Esophagus (tissue), 2 donors: Measurements from ENCODE around the gene SLC29A3. TPM values are rescaled to one million over a fixed set of nuclear protein-coding genes. Genes with fewer than 3 reads are reported as not detected.

Experiments used
- H3K27ac ChIP-seq, 2 donors: one replicate each; pipeline ENCODE4 v1.5.1; 2013; ENCODE audit warnings: low read depth in 2 of 2, mild to moderate bottlenecking in 2 of 2, inconsistent platforms in 1 of 2, low read length in 1 of 2, moderate library complexity in 1 of 2
- H3K27me3 ChIP-seq, 2 donors: one replicate each; pipeline ENCODE4 v1.6.1; 2013; ENCODE audit warnings: low read length in 2 of 2, control low read depth in 1 of 2, mild to moderate bottlenecking in 1 of 2; ENCODE audit not compliant: insufficient read depth in 2 of 2, control insufficient read depth in 1 of 2
- H3K36me3 ChIP-seq, 2 donors: one replicate each; pipeline ENCODE4 v1.6.1; 2013; ENCODE audit warnings: low read length in 1 of 2; ENCODE audit not compliant: control insufficient read depth in 2 of 2, insufficient read depth in 2 of 2
- H3K4me1 ChIP-seq, 2 donors: one replicate each; pipeline ENCODE4 v1.6.1; 2013; ENCODE audit warnings: low read length in 1 of 2; ENCODE audit not compliant: control insufficient read depth in 2 of 2, insufficient read depth in 2 of 2
- H3K4me3 ChIP-seq, 2 donors: one replicate each; pipeline ENCODE4 v1.5.1; 2013; ENCODE audit warnings: low read length in 2 of 2, mild to moderate bottlenecking in 2 of 2, low read depth in 1 of 2, moderate library complexity in 1 of 2
- H3K9me3 ChIP-seq, 2 donors: one replicate each; pipeline ENCODE4 v1.6.1; 2013; ENCODE audit warnings: mild to moderate bottlenecking in 2 of 2, low read depth in 1 of 2, low read length in 1 of 2, moderate library complexity in 1 of 2; ENCODE audit not compliant: control insufficient read depth in 2 of 2, insufficient read depth in 1 of 2
- WGBS, 2 donors: extraction: QIAGEN DNeasy Blood & Tissue Kit; methylation state at CpG; one replicate each; pipeline ENCODE4 v1.1.7; 2013; 5-methylcytosine and 5-hydroxymethylcytosine counted together
- polyA plus RNA-seq, 2 donors: library from polyadenylated mRNA; stranded (reverse); fragments of 200-250 nt; gene quantifications; one replicate each; pipeline ENCODE4 v1.2.3, GENCODE V29; 2013
- donor health status: healthy with polysubstance abuse.
- donor health status: Bipolar disorder and iron deficiency.

Gene SLC29A3
- polyA plus RNA-seq, 2 donors, result 1.3 to 1.9 TPM

GRCh38 chr10:71283876-71284275, 35.2 kb upstream of the SLC29A3 start:
- Histone ChIP-seq H3K27ac (no peak overlapping the region), H3K4me1 (no peaks in the 10 kb centered on the region), H3K36me3 (peaks cover 0 to 46% of the 10 kb centered on the region in 2 donors), H3K9me3 (no peaks in the 10 kb centered on the region), H3K4me3 (no peak overlapping the region), H3K27me3 (no peaks in the 10 kb centered on the region)
- WGBS, 2 donors, result 84 to 90% methylated on average over 10 of the region's 10 CpGs

DNA sequence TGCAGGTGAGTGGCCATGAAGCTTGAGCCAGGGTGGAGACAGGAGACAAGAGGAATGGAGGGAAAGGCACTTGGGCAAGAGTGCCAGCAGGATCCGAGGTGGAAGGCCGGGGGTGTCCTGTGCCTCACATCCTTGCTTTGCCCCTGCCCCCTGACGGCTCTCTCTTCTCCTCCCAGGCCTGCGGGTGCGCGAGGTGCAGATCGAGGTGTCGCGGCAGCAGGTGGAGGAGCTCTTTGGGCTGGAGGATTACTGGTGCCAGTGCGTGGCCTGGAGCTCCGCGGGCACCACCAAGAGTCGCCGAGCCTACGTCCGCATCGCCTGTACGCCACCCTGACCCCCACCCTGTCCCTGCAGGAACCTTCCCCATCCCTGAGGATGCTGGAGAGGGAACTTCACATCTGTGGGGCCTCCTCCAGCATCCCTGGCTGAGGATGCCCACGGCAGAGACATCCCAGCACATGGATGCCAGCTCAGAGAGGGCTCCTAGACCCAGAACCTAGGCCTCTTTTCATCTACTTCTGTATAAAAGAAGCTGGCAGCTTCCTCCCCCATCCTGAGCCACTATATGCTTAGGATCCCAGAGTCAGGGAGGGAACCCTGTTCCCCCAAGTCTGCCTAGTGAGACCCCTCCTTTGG, 34.4 kb upstream of the SLC29A3 start:
- 79 to 88% methylated on average over 14 to 19 of the region's 19 CpGs for WGBS, 2 donors
- Histone ChIP-seq H3K27me3 (no peaks in the 10 kb centered on the region), H3K36me3 (peaks cover 0 to 47% of the 10 kb centered on the region in 2 donors), H3K9me3 (no peaks in the 10 kb centered on the region), H3K27ac (no peak overlapping the region), H3K4me1 (no peaks in the 10 kb centered on the region), H3K4me3 (no peak overlapping the region)

- no peak overlapping the region for H3K27ac ChIP-seq
- WGBS, 2 donors, result 56 to 65% methylated on average over 11 of the region's 11 CpGs
- no peaks in the 10 kb centered on the region for H3K27me3 ChIP-seq
- H3K4me1 ChIP-seq, result no peaks in the 10 kb centered on the region
- peaks cover 0 to 44% of the 10 kb centered on the region in 2 donors for H3K36me3 ChIP-seq
- no peak overlapping the region for H3K4me3 ChIP-seq
- no peaks in the 10 kb centered on the region for H3K9me3 ChIP-seq
Measured at GRCh38 chr10:71285180-71285545, 33.9 kb upstream of the SLC29A3 start.

DNA sequence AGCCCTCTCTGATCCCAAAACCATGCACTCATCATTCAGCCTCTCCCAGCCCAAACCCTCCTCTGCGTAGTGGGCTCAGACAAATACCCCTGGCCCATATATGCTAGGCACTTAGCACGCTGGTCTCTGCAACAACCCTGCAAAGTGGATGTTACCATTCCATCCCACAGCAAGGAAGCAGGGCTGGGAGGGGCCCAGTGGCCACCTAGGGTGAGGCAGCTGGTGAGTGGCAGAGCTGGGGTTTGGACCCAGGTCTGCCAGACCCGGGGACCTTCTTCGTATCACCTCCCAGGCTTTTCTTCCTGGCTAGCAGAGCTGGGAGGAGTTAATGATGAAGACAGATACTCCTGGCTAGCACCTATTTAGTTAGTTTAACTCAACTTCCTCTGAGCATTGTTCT, 33.1 kb upstream of the SLC29A3 start:
- 86 to 89% methylated on average over 4 of the region's 4 CpGs for WGBS, 2 donors
- Histone ChIP-seq H3K9me3 (no peaks in the 10 kb centered on the region), H3K27me3 (no peaks in the 10 kb centered on the region), H3K4me3 (no peak overlapping the region), H3K4me1 (no peaks in the 10 kb centered on the region), H3K27ac (no peak overlapping the region), H3K36me3 (peaks cover 0 to 42% of the 10 kb centered on the region in 2 donors)

GRCh38 chr10:71286521-71287294, 32.4 kb upstream of the SLC29A3 start:
- Histone ChIP-seq H3K9me3 (no peaks in the 10 kb centered on the region), H3K4me3 (no peak overlapping the region), H3K27me3 (no peaks in the 10 kb centered on the region), H3K27ac (no peak overlapping the region), H3K36me3 (peaks cover 0 to 47% of the 10 kb centered on the region in 2 donors), H3K4me1 (no peaks in the 10 kb centered on the region)
- WGBS, 2 donors, result 89 to 91% methylated on average over 17 of the region's 17 CpGs

GRCh38 chr10:71287456-71287855, 31.6 kb upstream of the SLC29A3 start:
- Histone ChIP-seq H3K27ac (no peak overlapping the region), H3K36me3 (peaks cover 0 to 47% of the 10 kb centered on the region in 2 donors), H3K27me3 (no peaks in the 10 kb centered on the region), H3K4me1 (no peaks in the 10 kb centered on the region), H3K4me3 (no peak overlapping the region), H3K9me3 (no peaks in the 10 kb centered on the region)
- 86 to 88% methylated on average over 14 of the region's 14 CpGs for WGBS, 2 donors

- 82 to 86% methylated on average over 15 of the region's 15 CpGs for WGBS, 2 donors
- Histone ChIP-seq H3K27me3 (no peaks in the 10 kb centered on the region), H3K27ac (no peak overlapping the region), H3K9me3 (no peaks in the 10 kb centered on the region), H3K4me3 (no peak overlapping the region), H3K36me3 (peaks cover 0 to 48% of the 10 kb centered on the region in 2 donors), H3K4me1 (peaks cover 4% of the 10 kb centered on the region in 2 donors)
Measured at GRCh38 chr10:71288461-71288860, 30.6 kb upstream of the SLC29A3 start.

GRCh38 chr10:71289421-71290130, 29.5 kb upstream of the SLC29A3 start:
- H3K36me3 ChIP-seq, result peaks cover 0 to 45% of the 10 kb centered on the region in 2 donors
- 78 to 79% methylated on average over 12 of the region's 12 CpGs for WGBS, 2 donors
- H3K9me3 ChIP-seq, result no peaks in the 10 kb centered on the region
- no peaks in the 10 kb centered on the region for H3K27me3 ChIP-seq
- H3K4me1 ChIP-seq, result peaks cover 4 to 9% of the 10 kb centered on the region in 2 donors
- H3K4me3 ChIP-seq, result no peak overlapping the region
- H3K27ac ChIP-seq, result no peak overlapping the region

DNA sequence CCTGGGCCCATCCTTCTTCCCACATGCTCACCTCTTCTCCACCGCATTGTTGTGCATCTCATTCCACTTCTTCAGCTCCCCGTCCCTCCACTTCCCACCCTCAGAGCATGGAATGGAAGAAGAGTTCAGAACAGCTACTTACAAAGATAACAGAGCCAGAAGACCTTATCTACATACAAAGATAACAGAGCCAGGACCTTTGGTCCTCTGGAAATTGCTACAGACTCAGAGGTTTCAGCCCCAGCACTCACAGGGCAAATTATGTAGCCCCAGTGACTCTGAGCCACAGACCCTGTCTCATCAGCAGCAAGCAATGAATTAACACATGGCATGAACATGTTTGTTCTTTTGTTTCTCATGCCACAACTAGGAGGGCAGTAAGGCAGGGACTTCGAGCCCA, 28.7 kb upstream of the SLC29A3 start:
- Histone ChIP-seq H3K36me3 (peaks cover 0 to 46% of the 10 kb centered on the region in 2 donors), H3K27me3 (no peaks in the 10 kb centered on the region), H3K27ac (no peak overlapping the region), H3K4me3 (no peak overlapping the region), H3K9me3 (no peaks in the 10 kb centered on the region), H3K4me1 (peaks cover 7 to 9% of the 10 kb centered on the region in 2 donors)
- WGBS, 2 donors, result 74 to 94% methylated on average over 3 of the region's 3 CpGs
